Ovary (tissue), 3 donors: ENCODE measurements around the gene PFDN1.

Experiments used
- CTCF ChIP-seq, 3 donors: fragments of 450-650 bp in 2 of 3; fragments of 200-600 bp in 1 of 3; IDR thresholded peaks; one replicate each; pipeline versions ENCODE4 v1.5.1 to v1.8.0; 2016 to 2022; ENCODE audit warnings: antibody characterized with exemption in 3 of 3, mild to moderate bottlenecking in 1 of 3
- EP300 ChIP-seq: sonication (generic); formaldehyde crosslinking; IDR thresholded peaks from one replicate; pipeline ENCODE4 v1.6.1; 2017; ENCODE audit warnings: antibody characterized with exemption
- donor health status: DM: no; HTN: no; CAD: no.

GRCh38 chr5:140202610-140203009 is 100.3 kb downstream of the PFDN1 start:
- TF ChIP-seq EP300: no peak
- TF ChIP-seq CTCF (IDR thresholded peaks at IDR 0.05): no peak
